K562 (cell line): Measurements from ENCODE around the gene CNTN5. TPM values are rescaled to one million over a fixed set of nuclear protein-coding genes. Genes with fewer than 3 reads are reported as not detected.

Experiments
- ATAC-seq: fragments of 200-7000 bp; cut with Tn5 transposase; 3 replicates; pipeline ENCODE4 v1.9.1; 2020; ENCODE audit warnings: moderate library complexity
- BruUV-seq: library from RNA; stranded (reverse); fragments of 400-500 nt; replicated peaks from 2 replicates; lab custom pipeline; 2021; lab: Mats Ljungman, UMichigan
- CTCF ChIA-PET: fragments of 300-600 bp; formaldehyde crosslinking; extraction: SDS; loops from one replicate; lab custom pipeline; 2021; ENCODE audit warnings: low intra/inter-chr PET ratio; lab: Yijun Ruan, JAX
- POLR2A ChIA-PET: fragments of 300-600, 350-650 bp; sonication (Branson Sonifier 250); formaldehyde crosslinking; extraction: SDS; loops from one replicate; lab custom pipeline; 2021; ENCODE audit warnings: antibody characterized with exemption, inconsistent platforms; lab: Yijun Ruan, JAX
- DNase-seq, 4 experiments: peaks; one replicate each; pipeline versions ENCODE4 v3.0.0 to v3.0.0-alpha.2; 2011 to 2018; ENCODE audit warnings: low spot score in 3 of 4, mixed read lengths in 3 of 4; ENCODE audit errors: extremely low read depth in 1 of 4
- FAIRE-seq: peaks from 2 replicates; lab custom pipeline; 2011; peaks lifted over from hg19 to GRCh38; lab: Jason Lieb, UNC
- H2AFZ ChIP-seq: 2 replicates; pipeline ENCODE4 v1.6.0; 2011; ENCODE audit warnings: low read depth, low read length, control low read depth, inconsistent platforms
- H3K27ac ChIP-seq: fragments of 200-600 bp; 3 replicates; pipeline ENCODE4 v1.8.0; 2011; ENCODE audit warnings: low read depth, mild to moderate bottlenecking, control low read depth, inconsistent platforms, low read length, moderate library complexity, mixed read lengths; ENCODE audit errors: extremely low read depth
- H3K27me3 ChIP-seq, 2 experiments: fragments of 300-600 bp in 1 of 2; 2 replicates in 1 of 2; 3 replicates in 1 of 2; pipeline versions ENCODE4 v1.6.0 to v1.8.0; 2011; ENCODE audit warnings: inconsistent platforms in 2 of 2, low read length in 2 of 2, mild to moderate bottlenecking in 1 of 2, mixed read lengths in 1 of 2, moderate library complexity in 1 of 2; ENCODE audit not compliant: control insufficient read depth in 2 of 2, insufficient read depth in 2 of 2
- H3K36me3 ChIP-seq: fragments of 300-600 bp; 3 replicates; pipeline ENCODE4 v1.8.0; 2011; ENCODE audit warnings: mild to moderate bottlenecking, low read length, inconsistent platforms; ENCODE audit not compliant: control insufficient read depth, insufficient read depth
- H3K4me1 ChIP-seq, 2 experiments: fragments of 200-600 bp in 1 of 2; replicated peaks in 1 of 2; 2 replicates in 1 of 2; 3 replicates in 1 of 2; pipeline versions ENCODE4 v1.5.1 to v1.8.0; 2011; ENCODE audit warnings: inconsistent platforms in 2 of 2, low read length in 2 of 2, mild to moderate bottlenecking in 1 of 2, mixed read lengths in 1 of 2, moderate library complexity in 1 of 2; ENCODE audit not compliant: control insufficient read depth in 2 of 2, insufficient read depth in 2 of 2
- H3K4me2 ChIP-seq: 2 replicates; pipeline ENCODE4 v1.6.1; 2011; ENCODE audit warnings: low read length, control low read depth, inconsistent platforms, mixed read lengths; ENCODE audit not compliant: insufficient read depth
- H3K4me3 ChIP-seq: fragments of 200-600 bp; sonication (generic), shearing (Covaris generic); 2 replicates; pipeline ENCODE4 v1.5.1; 2016; ENCODE audit warnings: control low read depth, inconsistent platforms
- H3K79me2 ChIP-seq: fragments of 200-600 bp; 3 replicates; pipeline ENCODE4 v1.8.0; 2011; ENCODE audit warnings: low read length, inconsistent platforms; ENCODE audit not compliant: control insufficient read depth, insufficient read depth
- H3K9ac ChIP-seq, 2 experiments: 2 replicates each; pipeline versions ENCODE4 v1.6.0 to v1.6.1; 2011; ENCODE audit warnings: low read depth in 2 of 2, low read length in 2 of 2, control low read depth in 1 of 2, inconsistent platforms in 1 of 2, mild to moderate bottlenecking in 1 of 2, mixed read lengths in 1 of 2; ENCODE audit not compliant: insufficient read depth in 1 of 2
- H3K9me1 ChIP-seq: one replicate; pipeline ENCODE4 v1.6.0; 2011; ENCODE audit warnings: inconsistent platforms, mild to moderate bottlenecking, low read length, moderate library complexity; ENCODE audit not compliant: control insufficient read depth, insufficient read depth
- H3K9me3 ChIP-seq: replicated peaks from 2 replicates; pipeline ENCODE4 v1.5.1; 2011; ENCODE audit warnings: low read depth, low read length, inconsistent platforms; ENCODE audit not compliant: control insufficient read depth, insufficient read depth
- H4K20me1 ChIP-seq: replicated peaks from 2 replicates; pipeline ENCODE4 v1.6.1; 2011; ENCODE audit warnings: low read length, inconsistent platforms, mixed read lengths; ENCODE audit not compliant: control insufficient read depth, insufficient read depth
- BRD9 ChIP-seq: fragments of 450-650 bp; IDR thresholded peaks from 2 replicates; pipeline ENCODE4 v1.6.1; 2018; ENCODE audit warnings: low read depth; ENCODE audit not compliant: partially characterized antibody
- CREB1 ChIP-seq, 2 experiments: sonication (generic) in 1 of 2; formaldehyde crosslinking in 1 of 2; IDR thresholded peaks; 2 replicates each; pipeline versions ENCODE4 v1.6.1 to v1.8.0; 2012 to 2022; ENCODE audit warnings: inconsistent platforms in 1 of 2, mild to moderate bottlenecking in 1 of 2, missing genetic modification reagents in 1 of 2, moderate library complexity in 1 of 2
- ELF4 ChIP-seq: fragments of 450-650 bp; formaldehyde crosslinking; IDR thresholded peaks from 2 replicates; pipeline ENCODE4 v1.4.0; 2022; ENCODE audit warnings: missing genetic modification characterization
- ESRRA ChIP-seq: fragments of 450-650 bp; IDR thresholded peaks from 2 replicates; pipeline ENCODE4 v1.6.1; 2014; ENCODE audit warnings: low read depth, mild to moderate bottlenecking, moderate library complexity, borderline replicate concordance
- KLF6 ChIP-seq: fragments of 250-450 bp; sonication (Bioruptor Pico); IDR thresholded peaks from 2 replicates; pipeline ENCODE4 v1.4.0; 2020; ENCODE audit warnings: mild to moderate bottlenecking, moderate library complexity, borderline replicate concordance
- L3MBTL2 ChIP-seq: fragments of 450-650 bp; IDR thresholded peaks from 2 replicates; pipeline ENCODE4 v1.6.1; 2016; ENCODE audit warnings: mild to moderate bottlenecking, moderate library complexity
- RCOR1 ChIP-seq, 2 experiments: IDR thresholded peaks; 2 replicates each; pipeline ENCODE4 v1.6.1; 2012; ENCODE audit warnings: low read depth in 2 of 2, low read length in 2 of 2, borderline replicate concordance in 1 of 2, improper control_type of control experiment in 1 of 2
- SMARCE1 ChIP-seq: fragments of 450-650 bp; IDR thresholded peaks from 2 replicates; pipeline ENCODE4 v1.7.1; 2016; ENCODE audit warnings: mild to moderate bottlenecking
- SNRNP70 ChIP-seq: fragments of 200-400 bp; formaldehyde crosslinking; optimal IDR thresholded peaks from 2 replicates; pipeline ENCODE3; 2017; ENCODE audit warnings: low read depth, low read length
- SP1 ChIP-seq: sonication (generic); formaldehyde crosslinking; IDR thresholded peaks from 2 replicates; pipeline ENCODE4 v1.8.1; 2022; ENCODE audit warnings: mild to moderate bottlenecking, missing genetic modification reagents
- TAF9B ChIP-seq: fragments of 450-650 bp; IDR thresholded peaks from 2 replicates; pipeline ENCODE4 v1.6.1; 2018; ENCODE audit warnings: mild to moderate bottlenecking; ENCODE audit not compliant: partially characterized antibody
- TGIF2 ChIP-seq: sonication (generic); formaldehyde crosslinking; IDR thresholded peaks from 2 replicates; pipeline ENCODE4 v1.8.1; 2022; ENCODE audit warnings: mild to moderate bottlenecking, missing genetic modification reagents, moderate library complexity
- YBX1 ChIP-seq: fragments of 450-650 bp; IDR thresholded peaks from 2 replicates; pipeline ENCODE4 v1.7.1; 2016; ENCODE audit warnings: mild to moderate bottlenecking
- ZNF184 ChIP-seq: sonication (generic); formaldehyde crosslinking; IDR thresholded peaks from 2 replicates; pipeline ENCODE4 v1.5.0; 2020; ENCODE audit warnings: missing genetic modification reagents
- WGBS: fragments of 100-300 bp; shearing (Covaris generic); methylation state at CpG from one replicate; pipeline ENCODE4 v1.1.6; 2016; ENCODE audit warnings: low coverage, mixed read lengths; ENCODE audit not compliant: insufficient coverage; ENCODE audit errors: missing lambda C conversion rate; 5-methylcytosine and 5-hydroxymethylcytosine counted together
- in situ Hi-C: fragments of 300-500 bp; cut with MboI; formaldehyde crosslinking; loops from 4 replicates; pipeline ENCODE4 v1.15.0; 2018; ENCODE audit warnings: inconsistent platforms, mixed read lengths
- intact Hi-C: fragments of 100-400 bp; cut with micrococcal nuclease; formaldehyde crosslinking; loops from 2 replicates; pipeline ENCODE4 v1.14.2; 2022
- polyA plus RNA-seq, 8 experiments: library from polyadenylated mRNA; depleted of rRNA in 4 of 8; stranded (reverse) in 5 of 8; unstranded in 3 of 8; fragments of >200 nt; fragmentation: Nextera tagmentation in 2 of 8; fragmentation: Illumina TruSeq in 1 of 8; extraction: Ambion mirVana in 2 of 8; extraction: Trizol in 1 of 8; gene quantifications; 2 replicates each; pipeline versions ENCODE4 v1.2.1 to v1.2.3, GENCODE V29; 2011 to 2014; ENCODE audit warnings: inconsistent platforms in 1 of 8, missing spikeins in 1 of 8
- total RNA-seq, 7 experiments: library from RNA; depleted of rRNA in 6 of 7; stranded (reverse); fragments of >200 nt in 6 of 7; fragmentation: Illumina TruSeq in 2 of 7; extraction: Trizol in 2 of 7; gene quantifications; 2 replicates each; pipeline versions ENCODE4 v1.2.1 to v1.2.3, GENCODE V29; 2011 to 2021; ENCODE audit warnings: low replicate concordance in 1 of 7
- TF ChIP-seq, protein P1 (sequence below): fragments of 450-650 bp; IDR thresholded peaks from 2 replicates; pipeline ENCODE4 v1.6.1; 2017; ENCODE audit warnings: mild to moderate bottlenecking, moderate library complexity
- TF ChIP-seq, protein P2 (sequence below): fragments of 450-650 bp; IDR thresholded peaks from 2 replicates; pipeline ENCODE4 v1.6.1; 2016; ENCODE audit warnings: antibody characterized with exemption
- TF ChIP-seq, protein P3 (sequence below): fragments of 450-650 bp; formaldehyde crosslinking; conservative IDR thresholded peaks from 2 replicates; pipeline ENCODE4 v1.4.0; 2022; ENCODE audit warnings: mild to moderate bottlenecking, missing genetic modification characterization

CNTN5 gene
- total and polyA plus RNA-seq, 9 of the 15 experiments (the other 6 are each of a cell fraction or from before 2014, with no cell fraction given): 0.03 TPM; not detected in 8

DNA sequence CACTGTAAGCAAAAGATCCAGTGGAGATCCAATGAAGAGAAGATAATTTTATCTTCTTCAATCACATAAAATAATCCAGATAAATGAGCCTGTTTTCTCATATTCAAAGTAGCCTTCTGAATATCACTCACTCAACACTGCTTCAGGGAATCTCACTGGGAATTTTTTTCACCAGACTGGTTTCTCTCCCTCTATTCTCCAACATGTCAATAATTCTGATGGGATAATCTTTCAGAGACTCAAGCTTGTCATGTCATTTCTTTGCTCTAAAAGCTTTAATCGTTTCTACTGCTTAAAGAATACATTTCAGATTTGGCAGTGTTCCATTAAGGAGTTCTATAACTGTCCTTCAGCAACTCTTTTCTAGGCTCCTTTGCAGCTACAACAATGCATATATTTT, 16.3 kb downstream of the CNTN5 start:
- Histone ChIP-seq H3K4me2 (no peak overlapping the region), H3K27me3 (no peaks in the 10 kb centered on the region), H3K79me2 (no peaks in the 10 kb centered on the region), H4K20me1 (no peaks in the 10 kb centered on the region), H3K36me3 (no peaks in the 10 kb centered on the region), H3K4me3 (no peak overlapping the region)
- intact Hi-C loops: no loop called here
- CTCF ChIA-PET: no interaction called here
- POLR2A ChIA-PET: no interaction called here
- DNase-seq: no peak
- BruUV-seq: no TSS peak
- TF ChIP-seq ELF4: no peak
- no peak for TF ChIP-seq ESRRA
- TF ChIP-seq YBX1: no peak
- TF ChIP-seq SP1 (CRISPR knock-in tag): no peak
- TF ChIP-seq RCOR1 (IDR thresholded peaks at IDR 0.05; ENCODE audit: borderline replicate concordance in 1 of 2, low read depth in 2 of 2, low read length in 2 of 2): no peak
- no peak for TF ChIP-seq TAF9B
- no peak for TF ChIP-seq L3MBTL2
- no peak for TF ChIP-seq TGIF2
- no peak for TF ChIP-seq SNRNP70
- no peak for TF ChIP-seq ZNF184 (CRISPR knock-in tag)
- TF ChIP-seq SMARCE1: no peak
- TF ChIP-seq, protein P1, sequence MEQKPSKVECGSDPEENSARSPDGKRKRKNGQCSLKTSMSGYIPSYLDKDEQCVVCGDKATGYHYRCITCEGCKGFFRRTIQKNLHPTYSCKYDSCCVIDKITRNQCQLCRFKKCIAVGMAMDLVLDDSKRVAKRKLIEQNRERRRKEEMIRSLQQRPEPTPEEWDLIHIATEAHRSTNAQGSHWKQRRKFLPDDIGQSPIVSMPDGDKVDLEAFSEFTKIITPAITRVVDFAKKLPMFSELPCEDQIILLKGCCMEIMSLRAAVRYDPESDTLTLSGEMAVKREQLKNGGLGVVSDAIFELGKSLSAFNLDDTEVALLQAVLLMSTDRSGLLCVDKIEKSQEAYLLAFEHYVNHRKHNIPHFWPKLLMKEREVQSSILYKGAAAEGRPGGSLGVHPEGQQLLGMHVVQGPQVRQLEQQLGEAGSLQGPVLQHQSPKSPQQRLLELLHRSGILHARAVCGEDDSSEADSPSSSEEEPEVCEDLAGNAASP: no peak
- TF ChIP-seq KLF6 (CRISPR knock-in tag): no peak
- TF ChIP-seq, protein P2, sequence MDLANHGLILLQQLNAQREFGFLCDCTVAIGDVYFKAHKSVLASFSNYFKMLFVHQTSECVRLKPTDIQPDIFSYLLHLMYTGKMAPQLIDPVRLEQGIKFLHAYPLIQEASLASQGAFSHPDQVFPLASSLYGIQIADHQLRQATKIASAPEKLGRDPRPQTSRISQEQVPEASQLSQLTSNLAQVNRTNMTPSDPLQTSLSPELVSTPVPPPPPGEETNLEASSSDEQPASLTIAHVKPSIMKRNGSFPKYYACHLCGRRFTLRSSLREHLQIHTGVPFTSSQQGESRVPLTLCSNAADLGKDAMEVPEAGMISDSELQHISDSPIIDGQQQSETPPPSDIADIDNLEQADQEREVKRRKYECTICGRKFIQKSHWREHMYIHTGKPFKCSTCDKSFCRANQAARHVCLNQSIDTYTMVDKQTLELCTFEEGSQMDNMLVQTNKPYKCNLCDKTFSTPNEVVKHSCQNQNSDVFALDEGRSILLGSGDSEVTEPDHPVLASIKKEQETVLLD: no peak
- TF ChIP-seq, protein P3, sequence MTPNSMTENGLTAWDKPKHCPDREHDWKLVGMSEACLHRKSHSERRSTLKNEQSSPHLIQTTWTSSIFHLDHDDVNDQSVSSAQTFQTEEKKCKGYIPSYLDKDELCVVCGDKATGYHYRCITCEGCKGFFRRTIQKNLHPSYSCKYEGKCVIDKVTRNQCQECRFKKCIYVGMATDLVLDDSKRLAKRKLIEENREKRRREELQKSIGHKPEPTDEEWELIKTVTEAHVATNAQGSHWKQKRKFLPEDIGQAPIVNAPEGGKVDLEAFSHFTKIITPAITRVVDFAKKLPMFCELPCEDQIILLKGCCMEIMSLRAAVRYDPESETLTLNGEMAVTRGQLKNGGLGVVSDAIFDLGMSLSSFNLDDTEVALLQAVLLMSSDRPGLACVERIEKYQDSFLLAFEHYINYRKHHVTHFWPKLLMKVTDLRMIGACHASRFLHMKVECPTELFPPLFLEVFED: no peak
- no peak for TF ChIP-seq CREB1 (IDR thresholded peaks at IDR 0.05)
- no peak for TF ChIP-seq CREB1 (CRISPR knock-in tag; IDR thresholded peaks at IDR 0.05)
- no peak for TF ChIP-seq BRD9
- TF ChIP-seq, all 486 proteins: peak for 0
- in situ Hi-C loops: no loop called here
- H3K9me3 ChIP-seq: no peaks in the 10 kb centered on the region
- 0% methylated on average over 1 of the region's 1 CpG for WGBS
- FAIRE-seq (no peak), ATAC-seq (no peak)
- no peak overlapping the region for H3K9ac ChIP-seq
- no peaks in the 10 kb centered on the region for H3K9me1 ChIP-seq
- no peak overlapping the region for H2AFZ ChIP-seq
- H3K4me1 ChIP-seq: no peaks in the 10 kb centered on the region
- no peak overlapping the region for H3K27ac ChIP-seq
